SH-SY5Y (cell line): Measurements from ENCODE around the gene ENTPD8.

Experiments used
- GATA2 ChIP-seq: IDR thresholded peaks from 2 replicates; pipeline ENCODE4 v1.6.1; 2011; ENCODE audit warnings: mild to moderate bottlenecking, low read depth, low read length
- GATA3 ChIP-seq: IDR thresholded peaks from 2 replicates; pipeline ENCODE4 v1.6.1; 2011; ENCODE audit warnings: low read depth, mild to moderate bottlenecking, low read length, moderate library complexity

Gene ENTPD8

DNA sequence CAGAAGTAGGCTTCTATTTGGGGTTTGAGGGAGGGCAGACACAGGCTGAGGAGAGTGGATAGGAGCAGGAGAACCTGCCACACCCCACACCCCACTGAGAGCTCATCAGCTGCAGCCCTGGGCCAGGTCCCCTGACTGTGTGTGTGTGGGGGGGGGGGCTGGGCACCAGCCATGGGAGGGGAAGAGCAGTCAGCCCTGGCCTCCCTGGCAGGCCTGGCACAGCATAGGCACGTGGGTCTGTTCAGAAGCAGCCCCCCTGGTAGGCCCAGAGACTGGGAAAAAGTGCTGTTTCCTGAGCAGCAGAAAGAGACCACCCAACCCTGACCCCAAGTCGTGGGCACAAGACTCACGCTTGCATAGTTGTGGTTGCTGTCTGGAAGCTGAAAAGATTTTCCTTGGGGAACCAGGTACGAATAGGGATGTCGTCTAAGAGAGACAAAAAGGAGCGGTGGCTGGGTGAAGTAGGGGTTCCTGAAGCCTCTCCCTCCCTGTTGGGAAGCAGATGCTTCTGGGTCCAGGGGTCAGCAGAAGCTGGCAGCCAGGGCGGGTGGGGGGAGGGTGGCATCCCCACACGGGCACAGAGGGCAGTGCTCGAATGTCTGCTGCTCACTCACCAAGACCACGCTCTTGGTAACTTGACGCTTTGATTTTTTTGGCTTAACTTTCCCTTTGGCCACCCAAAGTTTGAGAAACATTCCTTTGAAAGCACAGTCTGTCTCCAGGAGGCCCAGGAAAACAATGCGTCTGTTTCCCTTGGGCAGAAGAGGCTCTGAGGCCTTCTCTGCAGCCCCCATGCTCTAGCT lies 15.1 kb upstream of the ENTPD8 start:
- TF ChIP-seq GATA2 (no peak), GATA3 (no peak)

DNA sequence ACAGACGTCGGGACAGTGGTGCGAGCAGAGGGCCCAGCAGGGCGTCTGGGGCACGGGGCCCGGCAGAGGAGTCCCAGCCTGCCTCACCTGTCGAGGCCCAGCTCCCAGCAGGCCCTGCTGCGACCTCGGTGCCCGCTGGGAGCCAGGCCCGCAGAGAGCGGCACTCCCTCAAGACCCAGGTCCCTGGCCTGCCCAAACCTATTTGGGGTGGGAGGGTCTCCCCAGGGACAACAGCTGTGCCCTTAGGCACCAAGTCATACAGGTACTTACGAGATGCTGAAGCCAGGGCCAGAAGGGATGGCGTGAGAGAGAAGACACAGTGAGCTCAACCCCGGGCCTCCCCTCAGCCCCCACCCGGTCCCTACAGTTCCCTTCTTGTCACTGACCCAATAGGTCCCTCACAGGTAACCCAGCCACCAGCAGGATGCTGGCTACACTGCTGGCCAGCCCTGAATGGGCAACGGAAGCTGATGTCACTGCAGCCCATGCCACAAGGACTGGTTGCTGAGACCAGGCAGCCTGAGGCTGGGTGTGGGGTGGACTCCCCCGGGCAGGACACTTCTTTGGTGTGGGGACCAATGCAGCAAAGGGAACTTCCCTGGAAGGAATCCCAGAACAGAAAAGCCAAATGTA lies 14.3 kb upstream of the ENTPD8 start:
- TF ChIP-seq GATA3 (no peak), GATA2 (no peak)

DNA sequence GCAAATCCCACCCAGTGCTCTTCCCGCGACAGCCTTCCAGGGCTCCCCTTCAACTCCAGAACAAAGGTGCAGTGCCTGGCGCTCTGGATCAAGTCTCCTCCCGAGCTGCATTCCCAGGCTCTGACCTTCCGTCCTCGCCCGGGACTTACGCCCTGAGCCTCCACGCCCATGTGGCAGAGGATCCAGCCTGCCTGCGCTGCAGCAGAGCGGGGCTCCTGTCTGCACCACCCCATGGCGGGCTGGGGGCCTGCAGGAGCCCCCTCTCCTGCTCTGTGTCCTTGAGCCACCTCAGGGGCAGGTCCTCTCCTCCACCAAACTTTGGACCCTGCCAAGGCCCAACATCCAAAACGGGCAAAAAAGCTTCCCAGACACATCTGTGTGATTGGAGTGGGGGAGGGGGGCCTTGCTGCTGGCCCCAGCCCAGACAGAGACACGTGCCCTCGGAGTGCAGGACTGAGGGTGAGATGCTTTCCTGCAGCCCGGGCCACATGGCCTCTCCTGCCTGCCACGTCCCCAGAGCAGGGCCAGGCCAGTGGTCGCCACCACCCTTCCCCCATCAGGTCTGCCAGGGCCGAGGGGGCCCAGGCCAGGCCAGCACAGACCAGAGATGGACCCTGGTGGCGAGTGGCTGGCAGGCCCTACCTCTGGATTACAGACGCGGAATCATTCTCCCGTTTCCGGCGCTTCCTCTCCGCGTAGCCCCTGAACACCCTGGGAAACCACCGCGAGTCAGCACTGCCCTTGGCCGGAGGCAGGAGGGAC lies 13.6 kb upstream of the ENTPD8 start:
- TF ChIP-seq GATA3: no peak
- no peak for TF ChIP-seq GATA2

DNA sequence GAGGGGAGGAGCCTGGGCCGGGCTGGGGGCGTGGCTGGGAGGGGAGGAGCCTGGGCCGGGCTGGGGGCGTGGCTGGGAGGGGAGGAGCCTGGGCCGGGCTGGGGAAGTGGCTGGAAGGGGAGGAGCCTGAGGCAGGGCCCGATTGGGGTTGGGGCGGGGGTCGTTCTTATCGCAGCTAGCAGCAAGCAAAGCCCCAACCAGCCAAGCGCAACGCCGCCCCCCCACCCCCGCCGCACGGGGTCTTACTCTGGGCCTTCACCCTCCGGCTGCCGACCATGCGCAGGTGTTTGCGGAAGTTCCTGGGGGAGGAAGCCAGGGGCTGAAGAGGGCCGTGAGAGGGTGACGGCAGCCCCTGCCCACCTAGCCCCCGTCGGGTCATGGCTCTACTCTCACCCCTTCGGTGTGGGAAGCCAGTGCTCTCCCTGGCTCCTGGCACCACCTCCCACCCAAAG lies 13.0 kb upstream of the ENTPD8 start:
- TF ChIP-seq GATA2 (no peak), GATA3 (no peak)

DNA sequence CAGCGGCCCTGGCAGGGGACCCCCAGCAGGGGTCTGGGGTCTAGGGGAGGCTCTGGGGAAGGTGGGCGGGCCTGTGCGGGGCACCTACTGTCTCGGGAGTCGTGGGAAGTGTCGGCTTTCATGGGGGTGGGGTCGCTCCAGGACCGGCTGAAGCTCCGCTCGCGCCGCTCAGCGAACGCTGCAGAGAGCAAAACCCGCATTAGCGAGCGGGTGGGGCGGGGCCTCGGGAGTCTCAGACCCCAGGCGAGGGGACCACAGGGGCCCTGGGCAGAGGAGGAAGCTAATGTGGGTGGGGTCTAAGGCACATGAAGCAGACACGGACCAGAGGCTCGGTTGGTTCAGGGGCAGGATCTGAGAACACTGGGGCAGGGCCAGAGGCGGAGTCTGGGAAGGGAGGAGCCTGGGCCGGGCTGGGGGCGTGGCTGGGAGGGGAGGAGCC lies 12.5 kb upstream of the ENTPD8 start:
- TF ChIP-seq GATA3 (no peak), GATA2 (no peak)

DNA sequence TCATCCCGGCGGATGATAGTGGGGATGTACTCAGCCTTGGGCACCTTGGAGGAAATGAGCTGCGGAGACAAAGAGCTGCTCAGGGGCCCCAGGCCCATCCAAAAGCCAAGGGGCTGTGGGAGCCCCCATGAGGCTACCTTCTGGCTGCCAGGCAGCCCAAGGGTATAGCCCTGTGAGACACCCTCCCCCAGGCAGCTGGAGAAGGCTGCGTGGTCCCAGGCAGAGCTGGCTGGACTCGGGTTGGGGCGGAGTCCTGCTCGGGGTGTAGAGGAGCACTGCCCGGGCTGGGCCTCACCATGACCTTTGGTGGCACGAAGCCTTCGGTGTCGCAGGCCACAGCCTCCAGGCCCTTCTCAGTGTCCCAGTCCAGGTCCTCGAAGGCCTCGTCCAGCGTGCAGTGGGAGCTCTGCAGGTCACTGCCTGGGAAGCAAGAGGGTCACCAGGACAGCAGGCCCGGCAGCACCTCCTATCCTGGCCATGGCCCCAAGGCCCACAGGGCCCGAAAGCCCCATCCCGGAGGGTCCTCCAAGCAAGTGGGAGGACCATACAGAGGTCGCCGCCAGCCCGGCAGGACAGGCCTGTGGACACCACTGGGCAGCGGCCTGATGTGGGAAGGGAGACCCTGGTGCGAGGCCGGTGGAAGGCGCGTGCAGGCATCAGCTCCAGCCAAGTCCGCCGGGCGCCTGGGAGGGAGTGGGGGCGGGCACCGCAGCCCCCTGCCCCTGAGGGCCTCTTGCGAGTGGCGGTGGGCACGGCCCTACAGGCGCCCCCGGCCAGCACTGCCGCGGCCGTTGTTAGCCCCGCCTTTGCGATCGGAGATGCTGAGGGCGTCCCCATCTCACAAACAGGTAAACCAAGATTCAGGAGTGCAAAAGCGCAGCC lies 11.8 kb upstream of the ENTPD8 start:
- no peak for TF ChIP-seq GATA2
- TF ChIP-seq GATA3: no peak

DNA sequence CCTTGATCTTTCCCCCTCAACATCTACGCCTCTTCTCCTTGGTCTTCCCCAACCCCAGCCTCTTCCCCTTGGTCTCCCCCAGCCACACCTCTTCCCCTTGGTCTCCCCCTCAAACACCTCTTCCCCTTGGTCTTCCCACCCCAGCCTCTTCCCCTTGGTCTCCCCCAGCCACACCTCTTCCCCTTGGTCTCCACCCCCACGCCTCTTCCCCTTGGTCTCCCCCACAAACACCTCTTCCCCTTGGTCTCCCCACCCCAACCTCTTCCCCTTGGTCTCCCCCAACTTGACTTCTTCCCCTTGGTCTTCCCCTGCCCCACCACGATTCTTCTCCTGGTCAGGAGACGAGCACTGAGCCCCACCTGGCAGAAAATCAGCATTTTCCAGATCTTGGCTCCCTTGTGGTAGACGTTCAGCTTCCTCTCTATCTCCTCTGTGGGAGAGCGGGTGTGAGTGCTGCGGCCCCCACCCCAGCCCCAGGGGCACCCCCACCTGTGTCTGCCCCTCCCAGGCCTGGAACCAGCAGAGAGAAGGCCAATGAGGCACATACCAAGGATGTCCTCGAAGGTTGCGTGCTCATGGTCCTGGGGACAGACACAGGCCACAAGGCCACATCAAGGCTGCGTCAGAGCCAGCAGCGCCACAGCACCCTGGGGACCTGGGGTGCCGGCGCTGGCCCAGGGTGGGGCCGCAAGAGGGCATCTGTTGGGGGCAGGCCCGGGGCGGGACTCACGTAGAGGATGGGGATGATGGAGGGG lies 11.0 kb upstream of the ENTPD8 start:
- no peak for TF ChIP-seq GATA3
- no peak for TF ChIP-seq GATA2

DNA sequence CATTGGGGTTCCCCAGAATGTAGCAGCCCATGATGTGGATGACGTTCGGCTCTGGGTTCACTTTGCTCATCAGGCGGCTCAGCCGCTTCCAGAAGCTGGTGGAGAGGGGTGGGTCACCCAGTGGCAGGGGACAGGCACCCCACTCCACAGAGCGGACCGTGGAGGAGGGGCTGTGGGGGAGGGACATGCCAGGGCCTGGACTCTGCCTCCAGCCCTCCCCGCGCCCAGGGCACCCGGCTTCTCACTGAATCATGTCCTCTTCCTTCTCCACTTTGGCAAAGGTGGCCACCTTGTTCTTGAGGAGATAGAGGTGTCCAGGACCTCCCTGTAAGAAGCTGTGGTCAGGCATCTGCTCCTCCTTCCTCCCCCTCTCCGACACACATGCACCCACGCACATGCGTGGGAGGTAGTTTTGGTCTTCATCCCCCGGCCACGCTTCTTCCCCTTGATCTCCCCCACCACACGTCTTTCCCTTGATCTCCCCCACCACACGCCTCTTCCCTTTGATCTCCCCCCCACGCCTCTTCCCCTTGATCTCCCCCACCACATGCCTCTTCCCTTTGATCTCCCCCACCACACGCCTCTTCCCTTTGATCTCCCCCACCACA lies 8.9 kb upstream of the ENTPD8 start:
- no peak for TF ChIP-seq GATA3
- TF ChIP-seq GATA2: no peak

DNA sequence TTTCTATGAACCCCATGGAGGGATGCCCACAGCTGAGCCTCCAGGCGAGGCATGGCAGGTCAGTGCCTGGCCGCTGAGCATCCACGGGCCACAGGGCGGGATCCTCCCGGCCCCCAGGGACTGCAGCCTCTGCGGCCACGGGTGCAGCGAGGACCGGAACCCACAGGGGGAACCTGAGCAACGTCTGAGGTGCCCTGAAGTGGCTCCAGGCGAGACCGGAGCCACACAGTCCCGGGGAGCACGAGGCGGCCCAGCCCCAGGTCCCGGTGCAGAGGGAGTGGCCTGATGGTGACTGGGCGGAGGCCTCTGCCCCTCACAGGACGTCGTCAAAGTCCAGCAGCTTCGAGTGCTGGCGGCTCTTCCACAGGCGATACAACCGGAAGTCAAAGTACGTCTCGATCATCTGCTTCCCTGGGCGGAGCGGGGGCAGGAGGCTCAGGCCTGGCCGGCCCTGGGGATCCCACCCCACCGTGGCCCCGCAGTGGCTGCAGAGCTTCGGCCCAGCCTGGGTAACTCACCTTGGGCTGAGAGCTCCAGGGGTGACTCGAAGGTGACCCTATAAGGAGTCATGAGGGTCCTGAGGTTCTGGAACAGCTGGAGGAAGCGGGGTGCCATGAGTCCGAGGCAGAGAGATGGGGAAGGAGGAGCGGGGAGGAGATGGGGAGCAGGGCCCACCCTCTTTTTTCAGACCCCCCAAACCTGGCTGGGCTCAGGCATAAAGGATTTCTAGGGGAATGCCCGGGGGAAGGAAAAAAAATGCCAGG lies 8.1 kb upstream of the ENTPD8 start:
- no peak for TF ChIP-seq GATA3

DNA sequence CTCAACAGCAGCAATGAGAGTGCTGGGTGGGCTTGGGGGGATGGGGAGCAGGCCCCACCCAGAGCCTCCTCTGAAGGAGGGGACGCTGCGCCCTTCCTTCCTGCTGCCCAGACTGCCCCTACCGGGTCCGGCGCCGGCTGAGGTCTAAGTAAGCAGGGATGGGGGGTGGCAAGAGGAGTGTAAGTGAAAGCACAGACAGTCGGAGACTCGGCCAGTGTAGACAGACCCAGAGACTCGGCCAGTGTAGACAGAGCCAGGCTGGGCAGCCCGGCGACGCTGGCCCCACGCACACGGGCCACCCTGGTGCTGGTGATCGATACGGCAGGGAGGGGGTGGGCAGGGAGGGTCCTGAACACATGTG lies 7.4 kb upstream of the ENTPD8 start:
- no peak for TF ChIP-seq GATA3
- TF ChIP-seq GATA2: no peak

DNA sequence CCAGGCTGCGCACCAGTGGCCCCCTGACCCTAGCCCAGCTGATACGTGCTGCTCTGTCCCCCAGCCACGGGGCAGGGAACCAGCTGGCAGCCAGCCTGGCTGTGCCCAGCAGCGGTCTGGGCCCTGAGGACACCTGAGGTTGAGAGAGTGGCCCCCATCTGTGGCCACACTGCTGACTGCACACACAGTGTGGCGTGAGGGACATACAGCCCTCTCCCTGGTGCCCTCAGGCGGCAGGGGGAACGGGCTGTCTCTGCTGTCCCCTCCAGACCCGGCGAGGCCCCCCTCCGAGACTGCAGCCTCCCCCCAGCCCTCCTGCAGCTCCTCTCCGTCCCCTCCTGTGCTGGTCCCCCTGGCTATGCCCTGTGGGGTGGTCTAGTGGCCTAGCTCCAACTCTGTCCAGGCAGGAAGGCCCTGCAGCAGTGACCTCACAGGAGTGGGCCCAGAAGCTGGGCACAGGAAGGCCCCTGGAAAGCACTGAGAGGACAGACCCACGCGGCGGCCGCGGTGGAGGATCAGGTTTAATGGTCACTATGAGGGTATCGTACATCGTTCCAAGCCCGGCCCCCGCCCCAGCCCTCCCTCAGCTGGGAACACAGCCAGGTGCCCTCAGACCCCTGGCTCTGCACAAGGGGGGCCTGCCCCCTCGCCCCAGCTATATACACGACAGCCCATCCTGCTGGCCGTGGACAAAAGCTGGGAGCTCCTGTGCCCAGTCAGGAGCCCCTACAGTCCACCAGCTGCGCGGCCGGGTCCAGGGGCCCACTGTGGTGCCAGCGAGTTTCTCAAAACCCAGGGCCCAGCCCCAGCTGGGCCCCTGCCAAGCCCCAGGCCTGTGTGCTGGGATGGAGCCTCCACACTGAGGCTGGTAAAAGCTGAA lies 6.8 kb upstream of the ENTPD8 start:
- TF ChIP-seq GATA3 (no peak), GATA2 (no peak)

DNA sequence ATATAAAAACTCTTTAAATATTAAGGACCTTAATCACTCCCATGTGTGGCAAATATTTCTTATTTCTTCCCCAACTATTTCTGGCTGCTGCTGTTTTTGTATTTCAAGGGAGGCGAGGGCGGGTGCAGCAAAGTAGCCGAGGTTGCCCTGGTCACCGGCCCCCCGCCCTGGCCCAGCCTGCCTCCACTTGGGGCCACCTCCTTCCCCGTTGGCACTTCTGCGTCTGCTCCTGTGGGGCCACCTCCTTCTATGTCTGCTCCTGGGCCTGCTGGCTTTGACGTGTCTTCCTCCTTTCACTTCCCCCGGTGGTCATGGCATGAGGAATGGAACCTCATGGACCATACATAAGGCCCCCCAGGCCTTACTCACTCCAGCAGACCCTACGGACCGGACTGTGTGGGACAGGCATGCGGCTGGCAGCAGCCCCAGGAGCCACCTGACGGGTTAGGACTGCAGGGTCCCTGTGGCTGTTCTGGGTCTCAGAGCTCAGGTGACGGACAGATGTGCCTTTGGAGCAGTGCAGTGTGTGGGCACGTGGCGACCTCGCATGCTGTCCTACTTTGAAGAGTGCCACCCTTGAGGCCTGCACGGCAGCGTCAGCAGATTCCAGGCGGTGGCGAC lies 5.8 kb upstream of the ENTPD8 start:
- TF ChIP-seq GATA3 (no peak), GATA2 (no peak)
